Endodermal cell (in vitro differentiated cells): Measurements from ENCODE around the gene LCP2. TPM values are rescaled to one million over a fixed set of nuclear protein-coding genes. Genes with fewer than 3 reads are reported as not detected.

Source experiments
- DNase-seq: peaks from one replicate; pipeline ENCODE4 v3.0.0-alpha.2; 2017
- H3K27ac ChIP-seq: 2 replicates; pipeline ENCODE4 v1.5.1; 2013; ENCODE audit warnings: mild to moderate bottlenecking, low read depth, low read length, moderate library complexity
- H3K27me3 ChIP-seq: 2 replicates; pipeline ENCODE4 v1.6.1; 2013; ENCODE audit warnings: mild to moderate bottlenecking, low read length, moderate library complexity; ENCODE audit not compliant: insufficient read depth, control insufficient read depth, poor library complexity, severe bottlenecking
- H3K36me3 ChIP-seq: 2 replicates; pipeline ENCODE4 v1.7.0; 2013; ENCODE audit warnings: mild to moderate bottlenecking, low read length, moderate library complexity; ENCODE audit not compliant: control insufficient read depth, insufficient read depth
- H3K4me1 ChIP-seq: one replicate; pipeline ENCODE4 v1.7.0; 2013; ENCODE audit warnings: low read length; ENCODE audit not compliant: control insufficient read depth, insufficient read depth
- H3K4me3 ChIP-seq: 2 replicates; pipeline ENCODE4 v1.5.1; 2013; ENCODE audit warnings: mild to moderate bottlenecking, low read length, moderate library complexity
- H3K9ac ChIP-seq: 2 replicates; pipeline ENCODE4 v1.6.1; 2013; ENCODE audit warnings: mild to moderate bottlenecking, low read length, moderate library complexity; ENCODE audit not compliant: poor library complexity, severe bottlenecking; ENCODE audit errors: extremely low read depth
- H3K9me3 ChIP-seq: 2 replicates; pipeline ENCODE4 v1.6.1; 2013; ENCODE audit warnings: mild to moderate bottlenecking, low read length, moderate library complexity; ENCODE audit not compliant: control insufficient read depth
- H3K27ac Mint-ChIP-seq: 2 replicates; pipeline ENCODE4 v1.8.0; 2020; ENCODE audit warnings: mixed read lengths
- H3K27me3 Mint-ChIP-seq: 2 replicates; pipeline ENCODE4 v1.8.0; 2021; ENCODE audit warnings: mild to moderate bottlenecking, mixed read lengths; ENCODE audit not compliant: insufficient read depth
- H3K36me3 Mint-ChIP-seq: 2 replicates; pipeline ENCODE4 v1.8.0; 2020; ENCODE audit warnings: low read depth, mixed read lengths
- H3K4me1 Mint-ChIP-seq: 2 replicates; pipeline ENCODE4 v1.8.0; 2020; ENCODE audit warnings: mixed read lengths
- H3K4me3 Mint-ChIP-seq: 2 replicates; pipeline ENCODE4 v1.8.0; 2020; ENCODE audit warnings: mild to moderate bottlenecking, moderate library complexity, mixed read lengths
- H3K9me3 Mint-ChIP-seq: 2 replicates; pipeline ENCODE4 v1.8.0; 2020; ENCODE audit warnings: mild to moderate bottlenecking, mixed read lengths
- WGBS, 2 experiments: methylation state at CpG; one replicate each; pipeline versions ENCODE4 v1.1.5 to v1.1.7; 2013; ENCODE audit warnings: missing lambda C conversion rate in 2 of 2, mixed read lengths in 1 of 2; ENCODE audit not compliant: insufficient coverage in 1 of 2, insufficient read length in 1 of 2; 5-methylcytosine and 5-hydroxymethylcytosine counted together
- total RNA-seq, 2 donors: library from RNA; stranded (reverse); fragmentation: NEBNext Ultra II Directional in 1 of 2; extraction: Animal tissue kit (Norgen Biotek cat#: 25700) in 1 of 2; gene quantifications; 2 replicates in 1 of 2; 3 replicates in 1 of 2; pipeline ENCODE4 v1.2.1, GENCODE V29; 2021
- TF ChIP-seq, protein P1 (sequence below): fragments of 200-600 bp; sonication (generic); conservative IDR thresholded peaks from 2 replicates; pipeline ENCODE4 v1.5.0; 2021; ENCODE audit warnings: antibody characterized with exemption, mild to moderate bottlenecking

The LCP2 gene
- total RNA-seq, 2 donors from 2014 or later = 0.11 TPM; not detected in 1

DNA sequence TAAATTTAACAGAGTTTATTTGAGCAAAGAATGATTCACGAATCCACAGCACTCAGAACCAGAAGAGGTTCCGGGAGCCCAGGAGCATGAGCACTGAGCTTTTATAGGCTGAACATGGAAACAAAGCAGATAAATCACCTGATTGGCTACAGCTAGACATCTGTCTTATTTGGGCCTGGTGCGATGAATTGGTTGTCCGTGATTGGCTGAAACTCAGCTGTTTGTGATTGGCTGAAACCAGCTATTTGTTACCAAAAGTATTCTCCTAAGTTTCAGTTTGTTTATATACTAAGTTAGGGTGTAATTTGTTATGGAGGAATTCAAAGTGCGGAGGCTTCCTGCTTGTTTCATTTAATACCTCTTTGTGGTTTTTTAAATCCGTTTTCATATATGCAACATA lies 15.8 kb upstream of the LCP2 start:
- TF ChIP-seq, protein P1, sequence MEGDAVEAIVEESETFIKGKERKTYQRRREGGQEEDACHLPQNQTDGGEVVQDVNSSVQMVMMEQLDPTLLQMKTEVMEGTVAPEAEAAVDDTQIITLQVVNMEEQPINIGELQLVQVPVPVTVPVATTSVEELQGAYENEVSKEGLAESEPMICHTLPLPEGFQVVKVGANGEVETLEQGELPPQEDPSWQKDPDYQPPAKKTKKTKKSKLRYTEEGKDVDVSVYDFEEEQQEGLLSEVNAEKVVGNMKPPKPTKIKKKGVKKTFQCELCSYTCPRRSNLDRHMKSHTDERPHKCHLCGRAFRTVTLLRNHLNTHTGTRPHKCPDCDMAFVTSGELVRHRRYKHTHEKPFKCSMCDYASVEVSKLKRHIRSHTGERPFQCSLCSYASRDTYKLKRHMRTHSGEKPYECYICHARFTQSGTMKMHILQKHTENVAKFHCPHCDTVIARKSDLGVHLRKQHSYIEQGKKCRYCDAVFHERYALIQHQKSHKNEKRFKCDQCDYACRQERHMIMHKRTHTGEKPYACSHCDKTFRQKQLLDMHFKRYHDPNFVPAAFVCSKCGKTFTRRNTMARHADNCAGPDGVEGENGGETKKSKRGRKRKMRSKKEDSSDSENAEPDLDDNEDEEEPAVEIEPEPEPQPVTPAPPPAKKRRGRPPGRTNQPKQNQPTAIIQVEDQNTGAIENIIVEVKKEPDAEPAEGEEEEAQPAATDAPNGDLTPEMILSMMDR = no peak
- 88 to 94% methylated on average over 2 to 6 of the region's 6 CpGs for WGBS, 2 experiments
- H3K27ac ChIP-seq = no peak overlapping the region

DNA sequence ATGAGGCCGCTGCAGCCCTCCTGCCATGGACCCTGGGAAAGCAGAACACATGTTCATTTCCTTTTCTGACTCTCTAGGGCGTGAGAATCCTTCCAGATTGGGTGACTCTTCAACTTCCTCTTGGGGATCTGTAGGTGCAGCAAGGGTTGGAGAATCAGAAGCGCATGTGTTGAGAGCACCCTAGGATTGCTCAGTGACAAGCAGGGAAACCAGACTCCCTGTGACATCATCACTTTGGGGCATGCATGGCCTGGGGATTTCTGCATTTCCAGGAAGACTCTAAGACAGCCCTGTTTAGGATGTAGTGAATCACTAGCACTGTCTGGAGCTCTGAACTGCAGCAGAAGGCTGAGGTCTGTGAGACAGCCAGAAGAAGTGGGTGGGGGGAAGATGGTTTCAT lies 15.1 kb upstream of the LCP2 start:
- no peaks in the 10 kb centered on the region for H3K27me3 Mint-ChIP-seq
- Histone ChIP-seq H3K9ac (no peak overlapping the region), H3K4me3 (no peak overlapping the region), H3K36me3 (no peaks in the 10 kb centered on the region), H3K27me3 (no peaks in the 10 kb centered on the region), H3K9me3 (no peaks in the 10 kb centered on the region), H3K4me1 (no peaks in the 10 kb centered on the region), H3K27ac (no peak overlapping the region)
- peaks cover 5% of the 10 kb centered on the region for H3K4me1 Mint-ChIP-seq
- 92 to 100% methylated on average over 2 to 3 of the region's 3 CpGs for WGBS, 2 experiments
- H3K9me3 Mint-ChIP-seq = no peaks in the 10 kb centered on the region
- no peak overlapping the region for H3K27ac Mint-ChIP-seq
- H3K4me3 Mint-ChIP-seq = no peak overlapping the region
- no peak for DNase-seq
- TF ChIP-seq, protein P1 = no peak
- H3K36me3 Mint-ChIP-seq = no peaks in the 10 kb centered on the region

More for the DNA sequence above, 15.8 kb upstream of the LCP2 start:
- H3K27me3 Mint-ChIP-seq = no peaks in the 10 kb centered on the region
- peaks cover 5% of the 10 kb centered on the region for H3K4me1 Mint-ChIP-seq
- no peak for DNase-seq
- no peaks in the 10 kb centered on the region for H3K9me3 Mint-ChIP-seq
- H3K4me3 ChIP-seq = no peak overlapping the region
- H3K4me3 Mint-ChIP-seq = no peak overlapping the region
- no peaks in the 10 kb centered on the region for H3K36me3 ChIP-seq
- no peaks in the 10 kb centered on the region for H3K36me3 Mint-ChIP-seq
- no peaks in the 10 kb centered on the region for H3K27me3 ChIP-seq
- H3K9ac ChIP-seq = no peak overlapping the region
- no peaks in the 10 kb centered on the region for H3K9me3 ChIP-seq
- no peak overlapping the region for H3K27ac Mint-ChIP-seq
- no peaks in the 10 kb centered on the region for H3K4me1 ChIP-seq

DNA sequence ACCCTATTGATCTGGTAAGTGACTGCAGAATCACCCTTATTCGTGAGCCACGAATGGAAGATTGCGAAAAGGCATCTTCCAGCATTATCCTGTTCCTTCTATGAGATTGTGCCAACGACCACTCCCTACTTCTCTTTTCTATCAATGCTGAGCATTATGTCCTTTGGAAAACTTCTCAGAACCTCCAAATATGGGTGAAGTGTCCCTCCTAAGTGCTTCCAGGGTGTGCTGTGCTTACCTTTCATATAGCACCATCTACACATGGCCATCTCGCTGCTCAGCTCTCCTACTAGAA lies 14.7 kb upstream of the LCP2 start:
- Histone ChIP-seq H3K27ac (no peak overlapping the region), H3K27me3 (no peaks in the 10 kb centered on the region), H3K4me3 (no peak overlapping the region), H3K4me1 (no peaks in the 10 kb centered on the region), H3K9me3 (no peaks in the 10 kb centered on the region), H3K9ac (no peak overlapping the region), H3K36me3 (no peaks in the 10 kb centered on the region)
- Mint-ChIP-seq H3K27ac (no peak overlapping the region), H3K4me3 (no peak overlapping the region), H3K36me3 (no peaks in the 10 kb centered on the region), H3K27me3 (no peaks in the 10 kb centered on the region), H3K9me3 (no peaks in the 10 kb centered on the region), H3K4me1 (peaks cover 5% of the 10 kb centered on the region)
- no peak for DNase-seq
- WGBS, 2 experiments = 92 to 94% methylated on average over 5 of the region's 5 CpGs
- TF ChIP-seq, protein P1 = no peak
